NCI-H446 treated with DMSO at 0.1 percent for 48 hours (cell line): ENCODE measurements around the gene TMEM123.
A peak's percentile ranks its signal among the peaks of the same experiment; 100 is the strongest.
"Not testable (repeated sequence)": the region's sequence is repeated elsewhere in the genome, so short reads cannot be mapped to it uniquely, and the experiment has no call there.

ENCODE experiments used
- DNase-seq: peaks from one replicate; lab custom pipeline; 2025; lab: John Stamatoyannopoulos, UW

The TMEM123 gene

GRCh38 chr11:102391549-102392237, 60.9 kb downstream of the TMEM123 start:
- no peak for DNase-seq

GRCh38 chr11:102390667-102391465, 61.7 kb downstream of the TMEM123 start:
- peak; percentile 4 for DNase-seq

- DNase-seq = no peak
Measured at GRCh38 chr11:102389253-102389652, 63.3 kb downstream of the TMEM123 start.

GRCh38 chr11:102387043-102387781, 65.4 kb downstream of the TMEM123 start:
- DNase-seq = no peak

- DNase-seq = no peak
Measured at GRCh38 chr11:102386136-102386734, 66.3 kb downstream of the TMEM123 start.

- no peak for DNase-seq
Measured at GRCh38 chr11:102385085-102386007, 67.2 kb downstream of the TMEM123 start.

GRCh38 chr11:102384419-102385079, 68.0 kb downstream of the TMEM123 start:
- no peak for DNase-seq

- DNase-seq = no peak
Measured at GRCh38 chr11:102383839-102384238, 68.7 kb downstream of the TMEM123 start.

GRCh38 chr11:102382384-102382783, 70.2 kb downstream of the TMEM123 start:
- no peak for DNase-seq

- no peak for DNase-seq
Measured at GRCh38 chr11:102378818-102379217, 73.7 kb downstream of the TMEM123 start.

GRCh38 chr11:102377891-102378290, 74.7 kb downstream of the TMEM123 start:
- no peak for DNase-seq

GRCh38 chr11:102375720-102376399, 76.7 kb downstream of the TMEM123 start:
- no peak for DNase-seq

- not testable (repeated sequence) for DNase-seq
Measured at GRCh38 chr11:102374633-102375424, 77.7 kb downstream of the TMEM123 start.

- DNase-seq = no peak
Measured at GRCh38 chr11:102368472-102368871, 84.1 kb downstream of the TMEM123 start.

- peak; percentile 5 for DNase-seq
Measured at GRCh38 chr11:102367364-102367763, 85.2 kb downstream of the TMEM123 start.

GRCh38 chr11:102364991-102365390, 87.6 kb downstream of the TMEM123 start:
- DNase-seq = no peak

GRCh38 chr11:102361086-102362031, 91.2 kb downstream of the TMEM123 start:
- no peak for DNase-seq

- no peak for DNase-seq
Measured at GRCh38 chr11:102360681-102361080, 91.9 kb downstream of the TMEM123 start.
